Activated naive CD4-positive, alpha-beta T cell treated with anti-CD3 and anti-CD28 coated beads, Interleukin-2, amount 50 U/mL, for 24 hours (primary cell): ENCODE data around the gene OPTC.
"Not testable (repeated sequence)": the region's sequence is repeated elsewhere in the genome, so short reads cannot be mapped to it uniquely, and the experiment has no call there.

ENCODE experiments used
- H3K27ac Mint-ChIP-seq: one replicate; pipeline ENCODE4 v1.8.0; 2021; ENCODE audit warnings: mild to moderate bottlenecking, mixed read lengths
- H3K27me3 Mint-ChIP-seq: one replicate; pipeline ENCODE4 v1.8.0; 2021; ENCODE audit warnings: mixed read lengths
- H3K36me3 Mint-ChIP-seq: one replicate; pipeline ENCODE4 v1.8.0; 2021; ENCODE audit warnings: mixed read lengths
- H3K4me1 Mint-ChIP-seq: one replicate; pipeline ENCODE4 v1.8.0; 2021; ENCODE audit warnings: mixed read lengths
- H3K4me3 Mint-ChIP-seq: one replicate; pipeline ENCODE4 v1.8.0; 2021; ENCODE audit warnings: mild to moderate bottlenecking, mixed read lengths
- H3K9me3 Mint-ChIP-seq: one replicate; pipeline ENCODE4 v1.8.0; 2021; ENCODE audit warnings: mixed read lengths

The OPTC gene, protein sequence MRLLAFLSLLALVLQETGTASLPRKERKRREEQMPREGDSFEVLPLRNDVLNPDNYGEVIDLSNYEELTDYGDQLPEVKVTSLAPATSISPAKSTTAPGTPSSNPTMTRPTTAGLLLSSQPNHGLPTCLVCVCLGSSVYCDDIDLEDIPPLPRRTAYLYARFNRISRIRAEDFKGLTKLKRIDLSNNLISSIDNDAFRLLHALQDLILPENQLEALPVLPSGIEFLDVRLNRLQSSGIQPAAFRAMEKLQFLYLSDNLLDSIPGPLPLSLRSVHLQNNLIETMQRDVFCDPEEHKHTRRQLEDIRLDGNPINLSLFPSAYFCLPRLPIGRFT

DNA sequence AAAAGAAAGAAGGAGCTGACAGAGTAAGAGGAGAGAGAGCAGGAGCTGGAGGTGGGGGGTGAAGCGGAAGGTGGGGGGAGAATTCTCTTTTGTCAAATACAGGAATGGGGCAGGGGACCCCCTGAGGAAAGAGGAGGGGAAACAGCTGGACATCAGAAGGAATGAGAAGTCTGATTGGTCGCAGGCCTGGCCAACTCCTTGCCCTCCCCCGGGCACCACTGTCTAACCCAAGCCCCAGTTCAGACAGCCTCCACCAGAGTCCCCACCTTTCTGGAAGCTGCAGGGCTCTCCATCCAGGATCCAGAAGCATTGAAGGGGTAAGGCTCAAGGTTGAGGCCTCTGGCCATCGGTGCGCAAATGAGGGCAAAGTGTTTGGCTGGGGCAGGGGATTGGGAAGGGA is at the start of gene OPTC:
OPTC (plus strand) TSS at position 253 of the 400 bp plus-strand sequence. CDS start 1,853 bp downstream, outside the sequence.
- no peaks in the 10 kb centered on the region for H3K9me3 Mint-ChIP-seq
- no peak within 1 kb of the TSS for H3K27ac Mint-ChIP-seq

DNA sequence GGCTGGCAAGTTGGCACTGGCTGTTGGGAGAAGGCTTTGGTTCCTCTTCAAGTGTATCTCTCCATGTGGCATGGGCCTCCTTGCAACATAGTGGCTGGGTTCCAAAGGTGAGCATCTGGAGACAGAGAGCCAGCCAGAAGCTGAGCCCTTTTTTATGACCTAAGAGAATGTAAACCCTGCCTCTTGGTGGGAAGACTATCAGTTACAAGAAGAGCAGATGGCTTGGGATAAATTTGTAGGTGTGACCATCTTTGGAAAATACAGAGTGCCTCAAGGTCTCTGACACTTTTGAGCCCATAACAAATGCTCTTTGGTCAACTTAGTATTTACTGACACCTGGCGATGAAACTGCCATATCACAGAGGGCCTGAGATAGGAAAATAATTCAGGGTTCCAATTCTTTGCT is 49.8 kb upstream of the OPTC start:
- Mint-ChIP-seq H3K36me3 (peaks cover 1% of the 10 kb centered on the region), H3K27me3 (no peaks in the 10 kb centered on the region), H3K4me1 (no peaks in the 10 kb centered on the region), H3K27ac (no peak overlapping the region), H3K4me3 (no peak overlapping the region), H3K9me3 (no peaks in the 10 kb centered on the region)

More for the DNA sequence above, at the start of gene OPTC:
- Mint-ChIP-seq H3K36me3 (no peaks in the 10 kb centered on the region), H3K27me3 (no peaks in the 10 kb centered on the region), H3K4me3 (no peak within 1 kb of the TSS), H3K4me1 (peaks cover 6% of the 10 kb centered on the region)

GRCh38 chr1:203447151-203447550 is 46.8 kb upstream of the OPTC start:
- peaks cover 1% of the 10 kb centered on the region for H3K36me3 Mint-ChIP-seq
- no peak overlapping the region for H3K27ac Mint-ChIP-seq
- no peaks in the 10 kb centered on the region for H3K9me3 Mint-ChIP-seq
- H3K4me1 Mint-ChIP-seq, result no peaks in the 10 kb centered on the region
- H3K27me3 Mint-ChIP-seq, result peaks cover 6% of the 10 kb centered on the region
- H3K4me3 Mint-ChIP-seq, result no peak overlapping the region

DNA sequence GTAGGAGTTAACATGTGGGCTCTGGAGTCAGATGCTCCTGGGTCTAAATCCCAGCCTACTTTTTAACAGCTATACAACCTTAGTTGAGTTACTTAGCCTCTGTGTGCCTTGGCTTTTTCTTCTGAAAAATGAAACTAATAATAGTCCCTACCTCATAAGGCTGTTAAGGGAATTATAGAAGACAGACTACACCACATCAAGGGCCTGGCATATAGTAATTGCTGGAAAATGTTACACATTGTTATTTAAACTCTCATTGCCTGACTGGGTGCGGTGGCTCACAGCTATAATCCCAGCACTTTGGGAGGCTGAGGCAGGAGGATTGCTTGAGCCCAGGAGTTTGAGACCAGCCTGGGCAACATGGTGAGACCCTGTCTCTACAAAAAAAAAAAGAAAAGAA is 46.4 kb upstream of the OPTC start:
- H3K4me1 Mint-ChIP-seq, H3K27me3 Mint-ChIP-seq, H3K36me3 Mint-ChIP-seq, H3K9me3 Mint-ChIP-seq, H3K4me3 Mint-ChIP-seq, H3K27ac Mint-ChIP-seq: not testable (repeated sequence)

- Mint-ChIP-seq H3K4me1 (no peaks in the 10 kb centered on the region), H3K27me3 (peaks cover 6% of the 10 kb centered on the region), H3K36me3 (peaks cover 1% of the 10 kb centered on the region), H3K27ac (no peak overlapping the region), H3K4me3 (no peak overlapping the region), H3K9me3 (no peaks in the 10 kb centered on the region)
Measured at GRCh38 chr1:203448521-203449061, 45.4 kb upstream of the OPTC start.

DNA sequence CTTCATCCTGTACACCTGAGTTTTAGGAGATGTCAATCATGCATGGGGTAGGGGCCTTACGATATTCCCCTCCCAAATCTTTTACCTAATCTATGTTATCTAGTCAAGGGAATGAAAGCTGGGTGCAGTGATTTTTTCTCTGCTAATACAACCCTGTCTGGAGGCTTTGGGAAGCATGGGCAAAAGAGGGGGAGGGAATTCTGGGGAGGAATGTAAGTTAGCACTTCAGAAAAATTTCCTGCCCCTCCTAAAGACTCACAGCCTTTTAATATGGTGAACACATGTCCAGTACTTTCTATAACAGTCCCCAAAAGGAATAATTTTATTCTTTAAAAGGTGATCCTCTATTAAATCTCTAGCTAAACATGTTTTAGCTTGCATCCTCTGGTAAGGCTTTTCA is 44.0 kb upstream of the OPTC start:
- H3K27me3 Mint-ChIP-seq, result peaks cover 6% of the 10 kb centered on the region
- H3K9me3 Mint-ChIP-seq, result no peaks in the 10 kb centered on the region
- no peaks in the 10 kb centered on the region for H3K4me1 Mint-ChIP-seq
- H3K36me3 Mint-ChIP-seq, result peaks cover under 1% of the 10 kb centered on the region
- H3K27ac Mint-ChIP-seq, result no peak overlapping the region
- no peak overlapping the region for H3K4me3 Mint-ChIP-seq

DNA sequence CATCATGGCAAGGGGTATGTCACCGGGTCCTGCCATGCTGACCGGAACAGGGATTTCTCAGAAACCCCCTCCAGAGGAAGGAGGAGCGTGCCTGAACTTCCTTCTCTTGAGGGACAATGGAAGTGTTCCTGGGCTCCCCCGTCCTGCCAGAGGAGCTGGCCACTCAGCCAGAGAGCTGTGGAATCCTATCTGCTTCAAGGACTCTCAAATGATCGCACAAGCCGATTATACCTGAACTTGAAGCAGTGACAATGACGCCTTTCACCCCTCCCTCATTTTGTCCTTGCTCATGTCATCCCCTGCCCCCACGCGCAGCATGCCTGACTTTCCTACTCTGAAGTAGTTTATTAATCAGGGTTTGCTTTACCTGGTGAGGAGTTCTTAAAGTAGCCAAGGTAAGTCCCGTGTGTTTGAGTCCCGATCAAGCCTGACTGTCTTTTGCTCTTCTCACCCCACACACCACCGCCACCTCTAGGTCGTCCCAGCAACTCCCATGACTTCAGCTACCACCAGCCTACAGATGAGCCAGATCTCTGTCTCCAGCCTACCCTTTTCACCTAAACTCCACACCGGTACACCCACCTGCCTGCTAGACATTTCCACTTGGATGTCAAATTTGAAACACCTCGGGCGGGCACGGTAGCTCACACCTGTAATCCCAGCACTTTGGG is 43.3 kb upstream of the OPTC start:
- peaks cover 6% of the 10 kb centered on the region for H3K27me3 Mint-ChIP-seq
- no peaks in the 10 kb centered on the region for H3K4me1 Mint-ChIP-seq
- no peaks in the 10 kb centered on the region for H3K36me3 Mint-ChIP-seq
- no peak overlapping the region for H3K27ac Mint-ChIP-seq
- H3K4me3 Mint-ChIP-seq, result no peak overlapping the region
- H3K9me3 Mint-ChIP-seq, result no peaks in the 10 kb centered on the region

DNA sequence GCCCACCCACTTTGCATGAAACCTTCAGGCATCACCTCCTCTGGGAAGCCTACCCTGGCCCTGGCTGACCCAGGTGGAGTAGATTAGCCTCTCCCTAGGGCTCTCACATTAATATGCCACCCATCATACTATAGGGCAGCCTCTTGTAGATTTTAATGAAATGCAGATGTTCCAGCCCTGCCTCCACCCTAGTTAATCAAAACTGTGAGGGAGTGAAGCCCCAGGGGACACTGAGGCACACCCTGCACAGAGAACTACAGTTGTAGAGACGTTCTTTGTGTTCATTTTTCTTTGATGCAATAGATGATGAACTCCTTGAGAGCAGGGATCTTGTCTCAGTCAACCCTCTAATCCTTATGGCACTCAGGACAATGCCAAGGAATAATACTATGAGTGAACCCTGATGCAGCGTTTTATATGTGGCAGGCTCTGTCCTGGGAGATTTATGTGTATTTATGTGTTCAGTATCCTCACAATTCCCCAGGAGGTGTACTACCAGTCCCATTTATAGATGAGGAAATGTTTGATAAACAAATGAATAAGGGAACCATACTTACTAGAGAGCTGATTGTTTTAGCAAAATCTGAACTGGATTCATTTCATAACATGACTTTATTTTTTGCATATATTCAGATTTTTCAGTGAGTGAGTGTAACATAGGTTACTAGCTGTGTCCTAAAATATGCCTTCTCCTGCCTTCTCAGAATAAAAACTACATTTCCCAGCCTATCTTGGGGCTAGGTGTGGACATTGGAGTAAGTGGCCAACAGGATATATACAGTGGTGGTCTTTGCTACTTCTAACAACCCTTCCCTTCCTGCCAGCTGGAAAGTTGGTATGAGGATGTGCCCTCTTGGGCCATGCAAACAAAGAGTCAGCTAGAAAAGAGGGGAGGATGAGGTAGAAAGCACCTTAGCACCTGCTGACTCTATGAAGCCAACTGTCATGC is 41.8 kb upstream of the OPTC start:
- Mint-ChIP-seq H3K9me3 (no peaks in the 10 kb centered on the region), H3K4me3 (no peak overlapping the region), H3K27me3 (peaks cover 6% of the 10 kb centered on the region), H3K27ac (no peak overlapping the region), H3K4me1 (no peaks in the 10 kb centered on the region), H3K36me3 (no peaks in the 10 kb centered on the region)

- H3K4me1 Mint-ChIP-seq, result no peaks in the 10 kb centered on the region
- H3K27me3 Mint-ChIP-seq, result peaks cover 6% of the 10 kb centered on the region
- no peak overlapping the region for H3K27ac Mint-ChIP-seq
- H3K4me3 Mint-ChIP-seq, result no peak overlapping the region
- no peaks in the 10 kb centered on the region for H3K9me3 Mint-ChIP-seq
- no peaks in the 10 kb centered on the region for H3K36me3 Mint-ChIP-seq
Measured at GRCh38 chr1:203453016-203453415, 40.9 kb upstream of the OPTC start.

DNA sequence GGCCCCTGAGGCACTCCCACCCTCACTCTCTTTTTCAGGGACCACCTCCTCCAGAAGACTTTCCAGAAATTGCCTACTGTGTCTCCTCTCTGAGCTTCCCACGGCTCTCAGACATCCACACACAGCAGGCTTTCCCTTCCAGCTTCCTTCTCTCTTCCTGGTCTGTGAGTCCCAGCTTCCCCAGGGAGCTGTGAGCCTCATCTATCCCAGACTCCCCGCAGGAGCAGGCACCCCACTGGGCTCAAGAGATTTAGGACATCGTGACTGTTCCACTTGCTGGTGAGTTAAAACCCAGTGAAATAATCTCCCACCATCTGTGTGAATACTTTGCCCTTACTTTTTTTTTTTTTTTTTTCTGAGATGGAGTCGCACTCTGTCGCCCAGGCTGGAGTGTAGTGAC is 40.3 kb upstream of the OPTC start:
- Mint-ChIP-seq H3K36me3 (no peaks in the 10 kb centered on the region), H3K9me3 (no peaks in the 10 kb centered on the region), H3K27ac (no peak overlapping the region), H3K27me3 (peaks cover 6% of the 10 kb centered on the region), H3K4me1 (no peaks in the 10 kb centered on the region), H3K4me3 (no peak overlapping the region)

DNA sequence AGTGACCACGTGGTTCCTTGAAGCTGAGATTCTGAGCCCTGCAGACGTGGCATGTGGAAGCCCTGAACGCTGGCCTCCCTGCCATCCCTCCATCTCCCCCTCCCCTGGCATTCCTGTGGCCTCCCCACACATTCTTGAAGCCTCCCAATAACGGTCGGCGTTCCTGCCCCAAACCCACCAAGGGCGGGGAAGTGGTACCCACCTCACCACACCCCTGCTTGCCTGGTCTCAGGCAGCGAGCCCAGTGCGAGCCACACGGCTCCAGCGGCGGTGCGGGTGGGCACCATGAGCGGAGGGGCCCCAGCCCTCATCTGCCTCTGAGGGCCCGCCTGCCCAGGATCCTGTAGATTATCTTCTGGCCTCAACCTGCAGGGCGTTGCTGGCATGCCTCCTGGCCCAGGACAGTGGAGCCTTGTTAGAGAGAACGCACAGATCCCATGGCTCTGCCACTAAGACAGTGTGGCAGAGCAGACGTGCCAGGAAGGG is 38.9 kb upstream of the OPTC start:
- Mint-ChIP-seq H3K4me1 (no peaks in the 10 kb centered on the region), H3K4me3 (no peak overlapping the region), H3K9me3 (no peaks in the 10 kb centered on the region), H3K36me3 (no peaks in the 10 kb centered on the region), H3K27ac (no peak overlapping the region), H3K27me3 (peaks cover 6% of the 10 kb centered on the region)

DNA sequence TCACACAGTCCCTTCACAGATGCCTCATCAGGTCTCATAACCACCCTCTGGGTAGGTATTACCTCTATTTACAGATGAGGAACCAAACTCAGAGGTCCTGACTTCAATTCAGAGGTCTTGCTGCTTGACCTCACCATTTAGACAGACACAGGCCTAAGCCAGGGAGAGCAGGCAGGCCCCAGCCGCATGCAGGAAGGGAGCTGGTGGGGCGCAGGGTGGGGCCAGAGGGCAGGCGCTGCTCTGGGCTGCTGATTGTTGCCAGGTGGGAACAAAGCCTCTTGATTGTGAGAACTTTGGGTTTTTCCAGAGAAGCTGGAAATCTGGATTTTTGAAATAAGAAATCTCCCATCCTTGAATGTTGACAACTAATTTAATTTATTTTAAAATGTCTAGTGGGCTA is 38.2 kb upstream of the OPTC start:
- Mint-ChIP-seq H3K4me3 (no peak overlapping the region), H3K27me3 (peaks cover 5% of the 10 kb centered on the region), H3K4me1 (no peaks in the 10 kb centered on the region), H3K36me3 (no peaks in the 10 kb centered on the region), H3K27ac (no peak overlapping the region), H3K9me3 (no peaks in the 10 kb centered on the region)

- H3K4me1 Mint-ChIP-seq, result no peaks in the 10 kb centered on the region
- H3K27me3 Mint-ChIP-seq, result peaks cover 1% of the 10 kb centered on the region
- H3K9me3 Mint-ChIP-seq, result no peaks in the 10 kb centered on the region
- no peak overlapping the region for H3K27ac Mint-ChIP-seq
- no peaks in the 10 kb centered on the region for H3K36me3 Mint-ChIP-seq
- H3K4me3 Mint-ChIP-seq, result no peak overlapping the region
Measured at GRCh38 chr1:203456577-203456976, 37.4 kb upstream of the OPTC start.

DNA sequence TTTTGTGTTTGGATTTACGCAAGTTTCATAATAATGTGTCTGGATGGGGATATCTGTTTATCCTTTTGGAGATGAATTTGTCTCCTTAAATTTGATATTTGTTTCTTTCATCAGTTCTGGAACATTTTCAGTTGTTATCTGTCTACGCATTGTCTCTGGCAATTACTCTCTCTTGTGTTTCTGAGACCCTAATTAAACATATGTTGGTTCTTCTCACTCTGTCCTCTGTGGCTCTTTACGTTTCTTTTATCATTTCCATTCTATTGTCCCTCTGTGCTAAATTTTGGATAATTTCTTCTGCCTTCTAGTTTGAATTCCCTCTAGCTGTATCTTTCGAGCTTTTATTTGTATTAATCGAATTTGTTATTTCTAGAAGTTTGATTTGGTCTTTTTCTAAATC is 35.9 kb upstream of the OPTC start:
- no peak overlapping the region for H3K4me3 Mint-ChIP-seq
- H3K9me3 Mint-ChIP-seq, result no peaks in the 10 kb centered on the region
- peaks cover 6% of the 10 kb centered on the region for H3K27me3 Mint-ChIP-seq
- no peak overlapping the region for H3K27ac Mint-ChIP-seq
- H3K36me3 Mint-ChIP-seq, result no peaks in the 10 kb centered on the region
- H3K4me1 Mint-ChIP-seq, result no peaks in the 10 kb centered on the region

- H3K9me3 Mint-ChIP-seq, result no peaks in the 10 kb centered on the region
- H3K4me1 Mint-ChIP-seq, result no peaks in the 10 kb centered on the region
- H3K4me3 Mint-ChIP-seq, result no peak overlapping the region
- H3K36me3 Mint-ChIP-seq, result no peaks in the 10 kb centered on the region
- H3K27me3 Mint-ChIP-seq, result peaks cover 6% of the 10 kb centered on the region
- H3K27ac Mint-ChIP-seq, result no peak overlapping the region
Measured at GRCh38 chr1:203459671-203460201, 34.2 kb upstream of the OPTC start.
